ENCODE results near the gene SNRPN. TPM values are rescaled to one million over a fixed set of nuclear protein-coding genes. Genes with fewer than 3 reads are reported as not detected.
"Not testable (repeated sequence)": the region's sequence is repeated elsewhere in the genome, so short reads cannot be mapped to it uniquely, and the experiment has no call there.

The SNRPN gene
- total and polyA plus RNA-seq, 3 experiments from 2014 or later = 44.0 to 354 (median 44.2) TPM

GRCh38 chr15:24931874-24932732 is 22.7 kb upstream of the SNRPN start:
- DNase-seq; H3K27ac ChIP-seq (ENCODE audit: low read depth, low read length); H3K27me3 ChIP-seq (ENCODE audit: insufficient read depth, low read length, poor library complexity, severe bottlenecking); H3K4me1 Mint-ChIP-seq; H3K4me1 ChIP-seq (ENCODE audit: insufficient read depth, low read length); H3K4me3 ChIP-seq (ENCODE audit: low read length); CTCF ChIA-PET; POLR2A ChIA-PET; H3K27me3 Mint-ChIP-seq; H3K36me3 ChIP-seq (ENCODE audit: insufficient read depth, low read length); H3K4me3 Mint-ChIP-seq; H3K9me3 ChIP-seq (ENCODE audit: low read length); H3K36me3 Mint-ChIP-seq: not testable (repeated sequence)
- Mint-ChIP-seq H3K27ac (peak overlapping the region in 1 of 8 donors; percentile 14), H3K9me3 (peaks cover 12 to 24% (median 13%) of the 10 kb centered on the region in 5 donors)

- Histone ChIP-seq H3K27ac (ENCODE audit: low read depth, low read length) (no peak overlapping the region), H3K9me3 (ENCODE audit: low read length) (no peaks in the 10 kb centered on the region), H3K4me3 (ENCODE audit: low read length) (no peak overlapping the region), H3K27me3 (ENCODE audit: insufficient read depth, low read length, poor library complexity, severe bottlenecking) (no peaks in the 10 kb centered on the region), H3K36me3 (ENCODE audit: insufficient read depth, low read length) (no peaks in the 10 kb centered on the region), H3K4me1 (ENCODE audit: insufficient read depth, low read length) (no peaks in the 10 kb centered on the region)
- peaks cover 0 to 7% of the 10 kb centered on the region in 2 donors for H3K27me3 Mint-ChIP-seq
- no peak for DNase-seq
- peaks cover 9 to 25% (median 14%) of the 10 kb centered on the region in 5 donors for H3K9me3 Mint-ChIP-seq
- peaks cover 0 to 2% (median 0%) of the 10 kb centered on the region in 3 donors for H3K36me3 Mint-ChIP-seq
- H3K27ac Mint-ChIP-seq = no peak overlapping the region
- no peaks in the 10 kb centered on the region for H3K4me1 Mint-ChIP-seq
- POLR2A ChIA-PET = no interaction called here
- CTCF ChIA-PET = no interaction called here
- no peak overlapping the region for H3K4me3 Mint-ChIP-seq
These were observed 21.1 kb upstream of the SNRPN start for GRCh38 chr15:24933716-24934115.

GRCh38 chr15:24938224-24938623 is 16.6 kb upstream of the SNRPN start:
- POLR2A ChIA-PET; H3K4me1 ChIP-seq (ENCODE audit: insufficient read depth, low read length); DNase-seq; H3K36me3 ChIP-seq (ENCODE audit: insufficient read depth, low read length); H3K4me1 Mint-ChIP-seq; H3K9me3 ChIP-seq (ENCODE audit: low read length); H3K27ac ChIP-seq (ENCODE audit: low read depth, low read length); H3K27me3 Mint-ChIP-seq; H3K27me3 ChIP-seq (ENCODE audit: insufficient read depth, low read length, poor library complexity, severe bottlenecking); H3K4me3 Mint-ChIP-seq; H3K4me3 ChIP-seq (ENCODE audit: low read length); CTCF ChIA-PET; H3K27ac Mint-ChIP-seq; H3K36me3 Mint-ChIP-seq: not testable (repeated sequence)
- H3K9me3 Mint-ChIP-seq = peaks cover 7 to 15% (median 11%) of the 10 kb centered on the region in 5 donors

GRCh38 chr15:24940236-24940635 is 14.6 kb upstream of the SNRPN start:
- Mint-ChIP-seq H3K4me3 (no peak overlapping the region), H3K27me3 (no peaks in the 10 kb centered on the region), H3K36me3 (peaks cover 0 to 2% (median 0%) of the 10 kb centered on the region in 3 donors), H3K9me3 (peaks cover 4 to 13% (median 10%) of the 10 kb centered on the region in 5 donors), H3K27ac (no peak overlapping the region), H3K4me1 (no peaks in the 10 kb centered on the region)
- Histone ChIP-seq H3K27ac (ENCODE audit: low read depth, low read length) (no peak overlapping the region), H3K9me3 (ENCODE audit: low read length) (no peaks in the 10 kb centered on the region), H3K36me3 (ENCODE audit: insufficient read depth, low read length) (no peaks in the 10 kb centered on the region), H3K4me1 (ENCODE audit: insufficient read depth, low read length) (no peaks in the 10 kb centered on the region), H3K27me3 (ENCODE audit: insufficient read depth, low read length, poor library complexity, severe bottlenecking) (no peaks in the 10 kb centered on the region), H3K4me3 (ENCODE audit: low read length) (no peak overlapping the region)
- ChIA-PET CTCF (no interaction called here), POLR2A (no interaction called here)
- no peak for DNase-seq

- no peaks in the 10 kb centered on the region for H3K9me3 ChIP-seq (ENCODE audit: low read length)
- no peak for DNase-seq
- no peaks in the 10 kb centered on the region for H3K27me3 ChIP-seq (ENCODE audit: insufficient read depth, low read length, poor library complexity, severe bottlenecking)
- Mint-ChIP-seq H3K27ac (no peak overlapping the region), H3K27me3 (no peaks in the 10 kb centered on the region), H3K4me1 (no peaks in the 10 kb centered on the region), H3K4me3 (no peak overlapping the region), H3K36me3 (no peaks in the 10 kb centered on the region), H3K9me3 (peaks cover 1 to 6% (median 4%) of the 10 kb centered on the region in 5 donors)
- CTCF ChIA-PET = no interaction called here
- no peaks in the 10 kb centered on the region for H3K4me1 ChIP-seq (ENCODE audit: insufficient read depth, low read length)
- POLR2A ChIA-PET = no interaction called here
- H3K36me3 ChIP-seq (ENCODE audit: insufficient read depth, low read length) = no peaks in the 10 kb centered on the region
- no peak overlapping the region for H3K4me3 ChIP-seq (ENCODE audit: low read length)
- no peak overlapping the region for H3K27ac ChIP-seq (ENCODE audit: low read depth, low read length)
These were observed 11.4 kb upstream of the SNRPN start for GRCh38 chr15:24943361-24943760.

- peaks cover 0 to 5% (median 3%) of the 10 kb centered on the region in 5 donors for H3K9me3 Mint-ChIP-seq
- no peaks in the 10 kb centered on the region for H3K36me3 Mint-ChIP-seq
- no peak overlapping the region for H3K27ac Mint-ChIP-seq
- Histone ChIP-seq H3K4me3 (ENCODE audit: low read length) (no peak overlapping the region), H3K9me3 (ENCODE audit: low read length) (no peaks in the 10 kb centered on the region), H3K27me3 (ENCODE audit: insufficient read depth, low read length, poor library complexity, severe bottlenecking) (no peaks in the 10 kb centered on the region), H3K4me1 (ENCODE audit: insufficient read depth, low read length) (no peaks in the 10 kb centered on the region), H3K36me3 (ENCODE audit: insufficient read depth, low read length) (no peaks in the 10 kb centered on the region), H3K27ac (ENCODE audit: low read depth, low read length) (no peak overlapping the region)
- no peaks in the 10 kb centered on the region for H3K27me3 Mint-ChIP-seq
- no peak for DNase-seq
- ChIA-PET CTCF (no interaction called here), POLR2A (no interaction called here)
- no peak overlapping the region for H3K4me3 Mint-ChIP-seq
- H3K4me1 Mint-ChIP-seq = no peaks in the 10 kb centered on the region
These were observed 9.8 kb upstream of the SNRPN start for GRCh38 chr15:24944954-24945353.

GRCh38 chr15:24945711-24946110 is 9.1 kb upstream of the SNRPN start:
- CTCF ChIA-PET = no interaction called here
- H3K4me1 ChIP-seq (ENCODE audit: insufficient read depth, low read length) = no peaks in the 10 kb centered on the region
- Mint-ChIP-seq H3K9me3 (peaks cover 0 to 6% (median 0%) of the 10 kb centered on the region in 5 donors), H3K4me3 (no peak overlapping the region), H3K36me3 (no peaks in the 10 kb centered on the region), H3K27ac (no peak overlapping the region), H3K4me1 (no peaks in the 10 kb centered on the region), H3K27me3 (no peaks in the 10 kb centered on the region)
- H3K36me3 ChIP-seq (ENCODE audit: insufficient read depth, low read length) = no peaks in the 10 kb centered on the region
- no peak overlapping the region for H3K27ac ChIP-seq (ENCODE audit: low read depth, low read length)
- H3K9me3 ChIP-seq (ENCODE audit: low read length) = no peaks in the 10 kb centered on the region
- H3K4me3 ChIP-seq (ENCODE audit: low read length) = no peak overlapping the region
- H3K27me3 ChIP-seq (ENCODE audit: insufficient read depth, low read length, poor library complexity, severe bottlenecking) = no peaks in the 10 kb centered on the region
- POLR2A ChIA-PET = no interaction called here
- no peak for DNase-seq

- POLR2A ChIA-PET = no interaction called here
- H3K27me3 Mint-ChIP-seq = peaks cover 0 to 4% of the 10 kb centered on the region in 2 donors
- no peak overlapping the region for H3K4me3 Mint-ChIP-seq
- Histone ChIP-seq H3K9me3 (ENCODE audit: low read length) (no peaks in the 10 kb centered on the region), H3K4me3 (ENCODE audit: low read length) (no peak overlapping the region), H3K27ac (ENCODE audit: low read depth, low read length) (no peak overlapping the region), H3K27me3 (ENCODE audit: insufficient read depth, low read length, poor library complexity, severe bottlenecking) (no peaks in the 10 kb centered on the region), H3K36me3 (ENCODE audit: insufficient read depth, low read length) (no peaks in the 10 kb centered on the region), H3K4me1 (ENCODE audit: insufficient read depth, low read length) (no peaks in the 10 kb centered on the region)
- no peak for DNase-seq
- H3K4me1 Mint-ChIP-seq = no peaks in the 10 kb centered on the region
- H3K9me3 Mint-ChIP-seq = peaks cover 0 to 9% (median 0%) of the 10 kb centered on the region in 5 donors
- CTCF ChIA-PET = no interaction called here
- H3K27ac Mint-ChIP-seq = no peak overlapping the region
- no peaks in the 10 kb centered on the region for H3K36me3 Mint-ChIP-seq
These were observed 6.3 kb upstream of the SNRPN start for GRCh38 chr15:24948495-24948894.

All from CD8-positive, alpha-beta memory T cell (primary cell).